HG03378 (cell line): ENCODE measurements around the gene ZNF780A.
A peak's percentile ranks its signal among the peaks of the same experiment; 100 is the strongest.
"Not testable (repeated sequence)": the region's sequence is repeated elsewhere in the genome, so short reads cannot be mapped to it uniquely, and the experiment has no call there.

Source experiments
- ATAC-seq: cut with Tn5 transposase; IDR thresholded peaks from one replicate; pipeline ENCODE4 v1.9.1; 2021; ENCODE audit warnings: mild to moderate bottlenecking, moderate library complexity; ENCODE audit not compliant: unreplicated experiment

The ZNF780A gene

GRCh38 chr19:40090241-40091204 is at the start of gene ZNF780A:
Gene ZNF780A, minus strand, starts transcription at chr19:40090943. Its CDS starts 6,190 bp downstream, at chr19:40084753.
- peak; percentile 63 for ATAC-seq

- no peak for ATAC-seq
These were observed 49.0 kb upstream of the ZNF780A start for GRCh38 chr19:40139533-40140287.

DNA sequence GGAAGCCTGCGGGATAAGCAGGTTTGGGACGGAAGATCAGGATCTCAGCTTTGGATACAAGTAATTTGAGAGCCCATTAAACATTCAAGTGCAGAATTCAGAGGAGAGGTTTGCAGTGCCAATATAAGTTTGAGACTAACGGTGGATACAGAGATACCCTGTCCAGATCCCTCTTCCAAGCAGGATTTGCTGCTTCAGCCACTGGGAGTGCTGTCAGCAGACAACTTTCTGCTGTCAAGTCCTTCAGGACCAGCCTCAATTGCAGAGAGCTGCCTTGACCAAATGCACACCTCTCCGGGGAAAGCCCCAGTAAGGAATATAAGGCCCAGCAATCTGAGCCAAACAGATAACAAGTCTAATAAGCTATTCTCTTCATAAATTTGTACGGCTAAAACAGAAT is 46.1 kb upstream of the ZNF780A start:
- no peak for ATAC-seq

- no peak for ATAC-seq
These were observed 44.1 kb upstream of the ZNF780A start for GRCh38 chr19:40134866-40135265.

- no peak for ATAC-seq
These were observed 42.7 kb upstream of the ZNF780A start for GRCh38 chr19:40133491-40133890.

GRCh38 chr19:40130013-40130412 is 39.3 kb upstream of the ZNF780A start:
- no peak for ATAC-seq

- no peak for ATAC-seq
These were observed 38.7 kb upstream of the ZNF780A start for GRCh38 chr19:40129425-40129824.

GRCh38 chr19:40128991-40129390 is 38.2 kb upstream of the ZNF780A start:
- no peak for ATAC-seq

GRCh38 chr19:40119380-40119779 is 28.6 kb upstream of the ZNF780A start:
- no peak for ATAC-seq

DNA sequence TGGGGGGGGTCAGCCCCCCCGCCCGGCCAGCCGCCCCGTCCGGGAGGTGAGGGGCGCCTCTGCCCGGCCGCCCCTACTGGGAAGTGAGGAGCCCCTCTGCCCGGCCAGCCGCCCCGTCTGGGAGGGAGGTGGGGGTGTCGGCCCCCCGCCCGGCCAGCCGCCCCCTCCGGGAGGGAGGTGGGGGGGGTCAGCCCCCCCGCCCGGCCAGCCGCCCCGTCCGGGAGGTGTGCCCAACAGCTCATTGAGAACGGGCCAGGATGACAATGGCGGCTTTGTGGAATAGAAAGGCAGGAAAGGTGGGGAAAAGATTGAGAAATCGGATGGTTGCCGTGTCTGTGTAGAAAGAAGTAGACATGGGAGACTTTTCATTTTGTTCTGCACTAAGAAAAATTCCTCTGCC is 27.9 kb upstream of the ZNF780A start:
- not testable (repeated sequence) for ATAC-seq

GRCh38 chr19:40116075-40116474 is 25.3 kb upstream of the ZNF780A start:
- no peak for ATAC-seq

- ATAC-seq: not testable (repeated sequence)
These were observed 23.4 kb upstream of the ZNF780A start for GRCh38 chr19:40114119-40114518.

DNA sequence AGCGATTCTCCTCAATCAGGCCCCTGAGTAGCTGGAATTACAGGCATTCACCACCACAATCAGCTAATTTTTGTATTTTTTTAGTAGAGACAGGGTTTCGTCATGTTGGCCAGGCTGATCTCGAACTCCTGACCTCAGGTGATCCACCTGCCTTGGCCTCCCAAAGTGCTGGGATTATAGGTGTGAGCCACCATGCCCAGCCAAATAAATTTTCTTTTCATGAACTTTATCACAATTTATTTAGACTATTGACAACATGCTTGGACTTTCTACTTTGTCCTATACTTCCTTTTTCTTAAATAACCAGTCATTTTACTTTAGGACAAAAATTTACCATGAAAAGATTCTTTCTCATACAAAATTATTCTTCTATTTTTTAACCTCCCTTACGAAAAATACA is 21.5 kb upstream of the ZNF780A start:
- ATAC-seq: not testable (repeated sequence)

GRCh38 chr19:40110570-40110969 is 19.8 kb upstream of the ZNF780A start:
- ATAC-seq: no peak

GRCh38 chr19:40104754-40105153 is 14.0 kb upstream of the ZNF780A start:
- no peak for ATAC-seq

- ATAC-seq: no peak
These were observed 12.9 kb upstream of the ZNF780A start for GRCh38 chr19:40103600-40103999.

DNA sequence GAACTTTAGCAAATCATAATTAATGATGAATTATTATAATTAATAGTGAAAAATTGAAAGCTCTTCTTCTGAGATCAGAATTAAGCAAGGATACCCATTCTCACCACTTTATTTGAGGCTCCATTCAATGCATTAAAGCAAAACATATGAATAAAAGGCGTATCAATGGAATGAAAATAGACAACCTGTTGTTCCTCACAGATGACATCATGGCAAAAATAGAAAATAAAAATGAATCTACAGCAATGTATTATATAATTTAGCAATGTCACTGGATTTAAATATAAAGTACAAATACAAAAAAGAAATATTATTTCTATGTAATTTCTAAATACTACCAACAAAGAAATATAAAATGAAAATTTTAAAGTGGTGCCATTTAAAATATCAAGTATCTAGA is 11.1 kb upstream of the ZNF780A start:
- no peak for ATAC-seq

DNA sequence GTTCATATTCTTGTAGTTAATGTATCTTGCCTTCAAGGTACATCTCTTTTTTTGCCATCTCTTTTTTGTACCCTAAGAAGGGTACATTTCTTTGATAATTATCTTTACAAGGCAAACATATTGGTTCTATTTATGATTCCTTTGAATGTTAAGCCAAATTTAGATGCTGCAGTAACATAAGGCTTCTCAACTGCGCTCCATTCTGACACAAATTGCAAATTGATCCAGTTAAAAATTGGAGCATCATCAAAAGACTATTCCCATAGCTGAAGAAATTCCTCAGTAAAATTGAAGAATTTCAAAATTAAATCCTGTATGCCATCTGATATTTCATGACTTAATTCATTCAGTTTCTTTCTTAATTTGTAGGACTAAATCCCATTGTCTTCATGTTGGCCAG is 2.7 kb upstream of the ZNF780A start:
- no peak for ATAC-seq

- no peak for ATAC-seq
These were observed 724 bp upstream of the ZNF780A start for GRCh38 chr19:40091205-40092129.

GRCh38 chr19:40089462-40089861 is 1.3 kb downstream of the ZNF780A start:
- ATAC-seq: no peak
